ENCODE measurements around the gene ELAC2. TPM values are rescaled to one million over a fixed set of nuclear protein-coding genes. Genes with fewer than 3 reads are reported as not detected.

The ELAC2 gene
- 78.5 and 117 TPM in 2 replicates for total RNA-seq

GRCh38 chr17:13017655-13018459, at the start of gene ELAC2:
TSS of gene ELAC2 (minus strand) at chr17:13018027. CDS start at chr17:13017947, 80 bp downstream.
- peak; percentile 96 for DNase-seq (ENCODE audit: low read depth)

GRCh38 chr17:13065032-13065431, 47.2 kb upstream of the ELAC2 start:
- DNase-seq (ENCODE audit: low read depth): no peak

- DNase-seq (ENCODE audit: low read depth): no peak
These were observed 37.3 kb upstream of the ELAC2 start for GRCh38 chr17:13055131-13055530.

GRCh38 chr17:13054666-13055065, 36.8 kb upstream of the ELAC2 start:
- DNase-seq (ENCODE audit: low read depth): no peak

- no peak for DNase-seq (ENCODE audit: low read depth)
These were observed 34.1 kb upstream of the ELAC2 start for GRCh38 chr17:13051915-13052314.

DNA sequence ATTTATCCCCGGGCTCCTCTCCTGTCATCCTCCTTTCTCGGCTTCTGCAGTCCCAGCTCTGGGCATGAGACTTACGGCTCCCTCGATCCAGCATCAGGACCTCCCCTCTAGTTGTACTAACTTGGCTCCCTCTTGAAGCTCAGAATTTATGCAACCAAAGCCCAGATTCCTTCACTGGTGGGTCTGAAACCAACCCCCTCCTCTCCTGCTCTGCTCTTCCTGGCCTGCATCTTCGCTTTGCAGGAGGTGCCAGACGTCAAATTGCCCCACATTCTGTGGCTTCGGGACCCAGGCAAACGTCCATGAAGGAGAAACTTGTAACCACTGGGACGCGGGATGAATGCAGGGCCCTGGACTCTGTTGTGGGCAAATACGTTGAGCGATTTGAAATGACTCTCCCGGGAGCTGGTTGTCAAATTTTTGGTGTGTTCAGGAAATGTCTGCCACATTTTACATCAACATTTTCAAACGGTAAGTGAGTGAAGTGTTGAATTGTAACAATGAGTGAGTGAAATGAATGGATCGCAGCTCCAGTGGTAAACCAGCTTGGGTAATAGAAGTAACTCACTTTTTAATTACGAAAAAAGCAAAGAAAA, 29.3 kb upstream of the ELAC2 start:
- no peak for DNase-seq (ENCODE audit: low read depth)

DNA sequence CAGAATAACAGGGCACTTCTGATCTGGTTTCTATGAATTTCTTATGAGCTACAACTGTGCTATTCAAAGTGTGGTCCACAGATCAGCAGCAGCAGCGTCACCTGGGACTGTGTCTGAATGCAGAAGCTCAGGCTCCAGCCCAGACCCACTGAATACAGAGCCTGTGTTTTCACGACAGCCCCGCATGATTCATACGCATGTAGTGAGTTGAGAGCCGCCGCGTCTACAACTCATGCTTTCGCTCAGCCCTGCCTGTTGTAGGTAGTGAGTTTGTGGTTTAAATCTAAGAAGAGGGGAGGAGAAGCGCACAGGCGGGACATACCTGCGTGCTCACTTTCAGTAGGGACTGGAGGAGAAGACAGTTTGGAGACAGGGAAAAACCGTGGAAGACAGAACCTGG, 28.5 kb upstream of the ELAC2 start:
- no peak for DNase-seq (ENCODE audit: low read depth)

- no peak for DNase-seq (ENCODE audit: low read depth)
These were observed 26.8 kb upstream of the ELAC2 start for GRCh38 chr17:13044572-13045065.

DNA sequence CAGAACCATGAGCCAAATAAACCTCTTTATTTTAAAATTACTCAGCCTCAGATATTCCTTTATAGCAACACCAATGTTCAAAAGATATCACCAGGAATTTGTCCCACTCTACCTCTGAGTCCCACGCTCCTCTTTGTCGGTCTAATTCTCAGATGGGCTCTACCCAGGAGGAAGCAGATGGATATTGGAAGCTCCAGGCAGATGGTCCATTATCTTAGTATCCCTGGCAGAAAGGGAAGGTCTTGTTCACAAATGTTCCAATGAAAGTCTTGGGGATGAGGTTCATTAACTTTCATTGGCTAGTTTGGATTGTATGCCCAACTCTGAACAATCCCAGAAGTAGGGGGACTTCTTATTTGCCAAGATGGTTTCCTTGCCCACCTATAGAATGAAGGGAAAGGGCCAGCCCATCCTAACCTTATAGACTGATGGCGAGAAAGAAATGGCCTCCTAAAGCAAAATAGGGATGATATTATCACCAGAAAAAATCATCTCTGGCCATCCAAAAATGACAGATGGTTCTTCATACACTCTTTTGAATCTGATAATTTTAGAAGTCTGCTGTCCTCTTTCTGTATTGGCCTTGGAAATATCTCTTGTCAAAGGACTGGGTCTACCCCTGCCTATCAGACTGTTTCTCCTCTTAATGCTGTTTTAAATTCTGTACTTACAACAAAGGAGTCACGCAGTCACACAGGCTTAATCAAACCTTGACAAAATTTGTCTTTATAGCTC, 21.3 kb upstream of the ELAC2 start:
- DNase-seq (ENCODE audit: low read depth): no peak

GRCh38 chr17:13036751-13037150, 18.9 kb upstream of the ELAC2 start:
- DNase-seq (ENCODE audit: low read depth): no peak

DNA sequence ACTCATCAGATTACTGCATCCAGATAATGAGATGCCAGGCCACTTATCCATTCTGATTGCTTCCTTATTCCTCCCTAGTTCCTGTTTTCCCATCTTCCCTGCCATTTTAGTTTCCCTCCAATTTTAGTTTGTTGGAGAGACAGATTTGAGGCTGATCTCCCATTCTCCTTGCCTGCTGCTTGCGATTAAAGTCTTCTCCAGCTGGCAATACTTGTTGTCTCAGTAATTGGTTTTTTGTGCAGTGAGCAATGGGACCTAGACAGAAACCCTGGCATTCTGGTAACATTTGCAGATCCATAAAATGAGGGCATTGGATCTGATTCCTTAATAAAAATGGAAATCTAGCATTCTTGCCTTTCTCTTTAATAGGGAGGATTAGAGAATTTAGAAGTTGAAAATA, 17.6 kb upstream of the ELAC2 start:
- no peak for DNase-seq (ENCODE audit: low read depth)

GRCh38 chr17:13031718-13032350, 14.0 kb upstream of the ELAC2 start:
- DNase-seq (ENCODE audit: low read depth): peak; percentile 11

- peak; percentile 9 for DNase-seq (ENCODE audit: low read depth)
These were observed 12.9 kb upstream of the ELAC2 start for GRCh38 chr17:13030459-13031300.

DNA sequence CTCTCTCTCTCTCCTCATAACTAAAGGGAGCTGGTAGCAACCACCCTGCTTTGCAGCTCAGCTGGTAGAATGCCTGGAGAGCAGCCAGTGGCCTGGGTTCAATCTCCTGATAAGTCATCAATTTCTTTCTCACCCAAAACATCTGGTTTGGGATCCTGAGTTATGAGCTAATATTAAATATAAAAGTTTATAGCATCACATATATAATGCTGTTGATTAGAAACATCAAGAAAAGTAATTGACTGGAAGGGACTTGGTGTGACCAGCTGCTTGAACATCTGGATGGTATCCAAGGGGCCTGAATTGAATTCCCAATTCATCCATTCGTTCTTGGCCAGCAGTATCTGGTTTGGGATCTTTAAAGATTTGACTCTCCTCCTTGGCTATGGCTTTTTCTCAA, 12.2 kb upstream of the ELAC2 start:
- DNase-seq (ENCODE audit: low read depth): no peak

DNA sequence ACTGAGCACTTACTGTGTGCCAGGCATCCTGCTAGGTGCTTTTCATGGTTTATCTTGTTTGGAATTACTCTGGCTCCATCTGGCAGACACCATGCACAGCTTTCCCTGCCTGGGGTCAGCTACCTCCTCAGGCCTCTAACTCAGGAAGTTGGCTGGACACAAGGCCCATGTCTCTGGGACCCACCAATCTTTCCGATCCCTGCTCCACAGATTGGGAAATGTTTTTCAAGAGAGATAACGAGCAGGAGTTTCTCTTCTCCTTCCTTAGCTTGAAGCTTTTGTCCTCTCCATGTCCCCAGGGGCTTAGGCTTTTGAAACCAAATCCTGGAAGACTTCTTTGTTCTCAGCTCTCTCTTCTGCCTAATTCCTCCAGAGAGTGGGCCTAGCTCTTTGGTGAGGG, 11.5 kb upstream of the ELAC2 start:
- DNase-seq (ENCODE audit: low read depth): no peak

DNA sequence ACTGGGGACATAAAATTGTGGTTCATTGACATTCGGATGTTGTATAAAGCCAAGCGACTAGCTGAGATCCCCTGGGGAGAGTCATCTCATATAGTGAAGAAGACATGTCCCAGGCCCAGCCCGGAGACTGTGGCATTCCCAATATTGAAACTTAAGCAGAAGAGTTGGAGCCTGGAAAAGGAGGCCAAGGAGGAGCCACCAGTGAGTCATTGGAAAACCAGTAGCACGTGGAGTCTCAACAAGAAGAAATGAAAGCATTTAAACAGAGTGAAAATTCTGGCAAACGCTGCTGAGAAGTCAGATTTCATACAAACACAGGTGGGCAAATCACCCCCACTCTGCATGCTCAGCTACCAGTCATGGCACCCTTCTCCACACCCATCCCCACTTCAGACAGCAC, 9.4 kb upstream of the ELAC2 start:
- no peak for DNase-seq (ENCODE audit: low read depth)

GRCh38 chr17:13025687-13026086, 7.9 kb upstream of the ELAC2 start:
- DNase-seq (ENCODE audit: low read depth): no peak

GRCh38 chr17:13025258-13025627, 7.4 kb upstream of the ELAC2 start:
- DNase-seq (ENCODE audit: low read depth): no peak

DNA sequence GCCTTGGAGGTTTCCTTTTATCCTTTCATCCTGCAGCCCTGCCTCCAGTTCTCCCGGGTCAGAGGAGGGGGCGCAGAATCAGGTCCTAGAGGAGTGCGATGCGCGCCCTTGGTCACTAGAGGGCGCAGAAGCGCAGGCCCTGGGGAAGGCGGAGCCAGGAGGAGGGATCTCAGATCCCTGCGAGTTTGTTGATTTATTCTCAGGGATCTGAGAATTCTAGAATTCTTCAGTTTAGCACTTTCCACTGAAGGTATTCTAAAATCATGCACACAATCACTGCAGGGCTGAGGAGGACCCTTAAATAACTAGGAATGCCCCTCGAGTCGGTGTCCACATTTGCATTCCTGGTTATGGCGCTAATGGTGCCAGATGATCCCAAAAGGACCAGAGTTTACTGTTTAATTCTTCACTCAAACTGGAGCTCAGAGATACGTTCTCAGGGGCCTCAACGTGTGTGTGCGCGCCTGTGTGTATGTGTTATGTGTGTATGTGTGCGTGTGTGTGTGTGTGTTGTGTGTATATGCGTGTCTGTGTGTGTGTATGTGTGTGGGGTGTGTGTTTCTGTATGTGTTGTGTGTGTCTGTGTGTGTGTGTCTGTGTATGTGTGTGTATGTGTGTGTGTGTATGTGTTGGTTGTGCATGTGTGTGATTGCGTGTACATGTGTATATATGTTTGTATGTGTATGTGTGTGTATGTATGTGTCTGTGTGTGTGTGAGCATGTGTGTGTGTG, 6.9 kb upstream of the ELAC2 start:
- DNase-seq (ENCODE audit: low read depth): peak; percentile 34

GRCh38 chr17:13024016-13024415, 6.2 kb upstream of the ELAC2 start:
- no peak for DNase-seq (ENCODE audit: low read depth)
